ENCODE results near the gene TMEM170A.

The TMEM170A gene

DNA sequence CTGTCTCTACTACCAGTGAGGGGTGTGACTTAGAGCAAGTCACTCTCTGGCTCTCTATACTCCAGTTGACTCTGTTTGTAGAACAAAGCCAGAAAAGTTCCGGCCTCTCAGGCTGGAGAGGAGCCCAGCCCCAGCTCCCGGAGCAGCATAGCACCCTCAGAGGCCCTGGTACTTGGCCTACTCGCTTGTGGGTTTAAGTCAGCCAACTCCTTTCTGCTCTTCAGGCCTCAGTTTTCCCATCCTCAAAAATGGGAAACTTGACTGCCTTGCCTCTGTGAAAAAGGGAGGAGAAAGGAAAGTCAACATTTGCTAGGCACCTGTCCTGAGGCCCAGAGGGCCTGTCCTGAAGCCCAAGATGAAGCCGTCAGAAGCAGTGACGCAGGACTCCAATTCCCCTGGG lies 29.7 kb upstream of the TMEM170A start:
- peaks cover 6% of the 10 kb centered on the region for H3K4me1 ChIP-seq (ENCODE audit: control insufficient read depth, insufficient read depth, low read length)
- no peaks in the 10 kb centered on the region for H3K27me3 ChIP-seq (ENCODE audit: control insufficient read depth, insufficient read depth, low read length)
- H3K9me3 ChIP-seq (ENCODE audit: control insufficient read depth, insufficient read depth, low read length), result no peaks in the 10 kb centered on the region
- peak overlapping the region; percentile 87 for H3K9ac ChIP-seq (ENCODE audit: low read depth, low read length)
- H3K36me3 ChIP-seq (ENCODE audit: control insufficient read depth, insufficient read depth, low read length), result no peaks in the 10 kb centered on the region
- H3K4me3 ChIP-seq (ENCODE audit: low read depth, low read length), result peak overlapping the region; percentile 87

DNA sequence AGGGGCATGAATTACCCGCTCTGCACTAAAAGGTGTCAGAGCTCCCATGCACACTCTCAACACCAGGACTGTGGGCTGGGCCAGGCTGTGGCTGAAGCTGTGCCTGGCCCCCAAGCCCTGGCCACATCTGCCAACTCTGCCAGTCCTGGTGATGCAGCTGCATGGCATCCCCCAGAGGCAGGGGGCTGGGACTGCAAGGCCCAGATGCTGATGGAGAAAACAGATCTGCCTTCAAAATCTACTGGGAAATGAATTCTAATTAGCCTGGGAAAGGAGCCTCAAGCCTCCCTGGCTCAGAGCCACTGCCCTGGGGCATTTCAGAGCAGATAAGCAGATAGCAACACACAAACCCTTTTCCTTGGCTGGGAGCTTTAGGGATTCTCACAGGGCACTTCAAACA lies 27.4 kb upstream of the TMEM170A start:
- Histone ChIP-seq H3K36me3 (ENCODE audit: control insufficient read depth, insufficient read depth, low read length) (no peaks in the 10 kb centered on the region), H3K4me1 (ENCODE audit: control insufficient read depth, insufficient read depth, low read length) (peaks cover 6% of the 10 kb centered on the region), H3K4me3 (ENCODE audit: low read depth, low read length) (no peak overlapping the region), H3K9me3 (ENCODE audit: control insufficient read depth, insufficient read depth, low read length) (no peaks in the 10 kb centered on the region), H3K9ac (ENCODE audit: low read depth, low read length) (no peak overlapping the region), H3K27me3 (ENCODE audit: control insufficient read depth, insufficient read depth, low read length) (no peaks in the 10 kb centered on the region)

DNA sequence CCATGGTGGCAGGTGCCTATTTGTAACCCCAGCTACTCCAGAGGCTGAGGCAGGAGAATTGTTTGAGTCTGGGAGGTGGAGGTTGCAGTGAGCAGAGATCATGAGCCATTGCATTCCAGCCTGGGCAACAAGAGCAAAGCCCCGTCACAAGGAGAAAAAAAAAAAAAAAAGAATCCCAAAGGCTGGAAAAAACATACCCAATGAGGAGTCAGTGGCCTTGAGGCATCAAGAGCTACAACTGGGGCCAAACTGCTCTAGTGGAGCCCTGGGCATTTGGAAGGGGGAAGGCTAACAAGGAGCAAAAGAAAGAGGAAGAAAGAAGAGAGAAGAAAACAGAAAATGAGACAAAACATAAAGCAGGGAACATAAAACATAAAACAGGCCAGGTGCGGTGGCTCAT lies 23.8 kb upstream of the TMEM170A start:
- Histone ChIP-seq H3K9me3 (ENCODE audit: control insufficient read depth, insufficient read depth, low read length) (no peaks in the 10 kb centered on the region), H3K36me3 (ENCODE audit: control insufficient read depth, insufficient read depth, low read length) (no peaks in the 10 kb centered on the region), H3K9ac (ENCODE audit: low read depth, low read length) (no peak overlapping the region), H3K4me3 (ENCODE audit: low read depth, low read length) (no peak overlapping the region), H3K4me1 (ENCODE audit: control insufficient read depth, insufficient read depth, low read length) (peaks cover 3% of the 10 kb centered on the region), H3K27me3 (ENCODE audit: control insufficient read depth, insufficient read depth, low read length) (no peaks in the 10 kb centered on the region)

DNA sequence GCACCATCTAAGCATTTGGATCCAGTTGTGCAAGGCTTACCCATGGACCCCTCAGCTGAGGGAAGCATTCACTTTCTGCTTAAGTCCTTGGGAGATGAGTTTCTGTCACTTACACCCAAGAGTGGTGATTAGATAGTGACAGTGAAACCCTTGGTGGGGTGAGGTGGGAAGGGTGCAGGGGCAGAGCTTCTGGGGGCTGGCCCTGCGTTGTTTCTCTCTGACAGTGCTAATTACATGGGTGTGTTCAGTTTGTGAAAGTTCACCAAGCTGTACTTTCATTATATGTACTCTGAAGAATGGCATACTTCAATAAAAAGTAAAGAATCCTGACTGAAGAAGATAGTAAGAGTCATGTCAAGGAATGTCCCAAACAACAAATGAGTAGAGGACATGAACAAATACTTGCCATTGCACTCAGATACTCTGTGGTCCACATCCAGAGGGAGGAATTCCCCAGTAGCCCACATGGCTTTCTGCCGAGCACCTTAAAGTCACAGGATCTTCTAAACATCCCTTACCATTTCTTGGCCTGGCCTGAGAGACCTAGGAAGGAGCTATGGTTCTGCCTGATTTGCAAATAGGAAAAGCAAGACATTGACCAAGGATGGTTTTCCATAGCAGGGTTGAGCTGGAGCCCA lies 22.3 kb upstream of the TMEM170A start:
- Histone ChIP-seq H3K4me3 (ENCODE audit: low read depth, low read length) (no peak overlapping the region), H3K36me3 (ENCODE audit: control insufficient read depth, insufficient read depth, low read length) (peaks cover 2% of the 10 kb centered on the region), H3K4me1 (ENCODE audit: control insufficient read depth, insufficient read depth, low read length) (no peaks in the 10 kb centered on the region), H3K27me3 (ENCODE audit: control insufficient read depth, insufficient read depth, low read length) (no peaks in the 10 kb centered on the region), H3K9me3 (ENCODE audit: control insufficient read depth, insufficient read depth, low read length) (no peaks in the 10 kb centered on the region), H3K9ac (ENCODE audit: low read depth, low read length) (no peak overlapping the region)

DNA sequence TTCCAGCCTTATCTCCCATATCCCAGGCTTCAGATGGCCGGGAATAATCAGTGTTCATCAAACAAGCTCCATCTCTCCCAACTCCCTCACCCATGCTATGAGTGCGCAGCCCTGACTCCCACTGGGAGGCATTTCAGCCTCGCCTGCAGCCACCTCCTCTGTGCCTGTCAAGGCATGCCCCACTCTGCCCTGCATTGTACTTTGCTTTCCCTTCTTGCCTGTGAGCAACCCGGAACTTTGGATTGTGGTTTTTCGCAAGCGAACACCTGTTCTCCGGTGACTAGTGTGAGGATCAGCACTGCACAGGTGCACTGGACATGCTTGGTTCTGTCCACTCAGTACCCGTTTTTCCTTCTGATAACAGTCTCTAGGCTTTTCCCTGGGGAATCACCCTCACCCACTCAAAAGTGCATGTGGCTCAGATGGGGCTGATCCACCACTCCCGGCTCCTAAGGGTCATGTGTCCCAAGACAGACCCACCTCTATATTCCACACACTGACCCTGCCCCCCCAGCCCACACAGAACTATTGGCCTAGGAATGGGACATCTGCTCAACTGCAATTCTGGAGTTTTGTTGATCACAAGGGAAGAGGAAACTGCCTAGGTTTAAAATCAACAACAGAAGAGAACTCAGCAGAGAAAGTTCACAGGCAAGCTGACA lies 21.7 kb upstream of the TMEM170A start:
- Histone ChIP-seq H3K4me1 (ENCODE audit: control insufficient read depth, insufficient read depth, low read length) (no peaks in the 10 kb centered on the region), H3K27me3 (ENCODE audit: control insufficient read depth, insufficient read depth, low read length) (no peaks in the 10 kb centered on the region), H3K9me3 (ENCODE audit: control insufficient read depth, insufficient read depth, low read length) (no peaks in the 10 kb centered on the region), H3K4me3 (ENCODE audit: low read depth, low read length) (no peak overlapping the region), H3K9ac (ENCODE audit: low read depth, low read length) (peak overlapping the region; percentile 37), H3K36me3 (ENCODE audit: control insufficient read depth, insufficient read depth, low read length) (peaks cover 5% of the 10 kb centered on the region)

DNA sequence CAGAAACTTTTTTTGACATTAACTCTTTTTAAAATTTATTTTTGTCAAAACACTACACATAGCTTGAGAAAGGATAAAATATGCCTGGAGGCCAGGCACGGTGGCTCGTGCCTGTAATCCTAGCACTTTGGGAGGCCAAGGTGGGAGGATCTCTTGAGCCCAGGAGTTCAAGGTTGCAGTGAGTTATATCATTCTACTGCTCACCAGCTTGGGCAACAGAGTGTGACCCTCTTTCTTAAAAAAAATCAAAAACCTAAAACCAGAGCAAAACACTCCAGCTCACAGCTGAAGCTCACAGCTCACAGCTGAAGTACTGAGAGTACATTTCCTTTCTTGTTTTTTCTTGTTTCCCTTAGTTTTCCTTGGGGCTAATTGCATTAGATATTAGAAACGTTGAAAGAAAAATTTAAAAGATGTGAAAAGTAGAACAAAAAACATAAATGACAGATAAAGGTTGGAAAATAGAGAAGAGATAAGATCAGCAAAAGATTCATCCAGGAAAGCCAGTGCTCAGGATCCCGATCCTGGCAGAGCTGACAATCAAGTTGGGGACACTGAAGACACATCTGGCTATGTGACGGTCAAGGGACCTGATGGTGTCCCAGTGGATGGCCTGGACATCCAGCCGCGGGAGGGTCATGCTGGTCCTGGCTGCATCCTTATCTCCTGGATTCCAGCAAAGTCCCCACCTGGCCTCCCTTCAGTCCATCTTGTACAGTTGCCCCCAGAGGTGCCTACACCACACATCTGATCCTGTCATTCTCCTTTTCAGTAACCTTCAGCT lies 20.9 kb upstream of the TMEM170A start:
- H3K27me3 ChIP-seq (ENCODE audit: control insufficient read depth, insufficient read depth, low read length), result no peaks in the 10 kb centered on the region
- H3K36me3 ChIP-seq (ENCODE audit: control insufficient read depth, insufficient read depth, low read length), result peaks cover 5% of the 10 kb centered on the region
- no peaks in the 10 kb centered on the region for H3K9me3 ChIP-seq (ENCODE audit: control insufficient read depth, insufficient read depth, low read length)
- H3K4me1 ChIP-seq (ENCODE audit: control insufficient read depth, insufficient read depth, low read length), result no peaks in the 10 kb centered on the region
- no peak overlapping the region for H3K9ac ChIP-seq (ENCODE audit: low read depth, low read length)
- no peak overlapping the region for H3K4me3 ChIP-seq (ENCODE audit: low read depth, low read length)

DNA sequence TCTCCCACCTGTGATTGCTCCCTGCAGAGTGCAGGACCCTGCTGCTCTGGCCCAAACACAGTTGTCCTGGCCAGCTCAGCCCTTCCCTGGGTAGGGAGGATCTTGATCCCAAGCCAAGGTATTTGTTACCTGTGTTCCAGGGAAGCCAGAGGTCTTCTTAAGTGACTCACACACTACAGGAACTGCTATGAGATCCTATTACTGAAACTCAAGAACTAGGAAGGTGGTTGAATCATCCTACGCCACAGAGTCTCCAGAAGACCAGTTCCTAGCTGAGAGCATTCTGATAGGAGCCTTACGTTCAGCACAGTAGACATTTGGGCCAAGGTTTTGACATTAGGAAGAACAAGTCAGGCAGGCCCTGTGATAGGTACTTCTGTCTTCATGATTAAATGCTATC lies 18.7 kb upstream of the TMEM170A start:
- no peaks in the 10 kb centered on the region for H3K27me3 ChIP-seq (ENCODE audit: control insufficient read depth, insufficient read depth, low read length)
- H3K9me3 ChIP-seq (ENCODE audit: control insufficient read depth, insufficient read depth, low read length), result no peaks in the 10 kb centered on the region

DNA sequence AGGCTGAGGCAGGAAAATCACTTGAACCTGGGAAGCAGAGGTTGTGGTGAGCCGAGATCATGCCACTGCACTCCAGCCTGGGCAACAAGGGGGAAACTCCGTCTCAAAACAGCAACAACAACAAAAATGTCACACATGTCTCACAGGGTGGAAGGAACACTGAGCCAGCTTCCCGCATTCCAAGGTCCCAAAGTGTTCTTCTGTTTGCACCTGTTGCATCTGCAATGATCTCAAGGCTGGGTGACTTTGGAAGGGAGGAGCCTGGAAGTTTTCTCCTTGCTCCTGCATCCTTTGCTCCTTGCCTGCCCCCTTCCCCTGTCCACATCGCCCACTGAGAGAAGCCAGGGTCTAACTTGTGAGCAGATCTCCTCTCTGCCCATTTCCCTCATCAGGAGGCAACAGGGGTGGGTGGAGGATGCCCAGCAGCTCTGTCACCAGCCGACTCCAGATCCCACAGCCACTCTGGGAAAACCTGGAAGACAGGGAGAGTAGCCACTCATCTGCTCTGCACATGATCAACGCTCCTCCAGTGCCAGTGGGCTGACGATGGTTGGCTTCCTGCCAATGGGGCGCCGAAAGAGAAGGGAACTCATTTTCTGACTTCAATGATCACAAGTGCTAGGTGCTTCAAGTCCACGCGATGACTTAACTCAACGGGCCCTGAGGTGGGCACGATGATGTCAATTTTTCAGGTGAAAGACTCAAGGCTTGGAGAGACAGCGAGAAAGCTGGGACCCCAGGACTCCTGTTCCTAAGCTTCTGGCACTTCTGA lies 18.1 kb upstream of the TMEM170A start:
- no peak overlapping the region for H3K9ac ChIP-seq (ENCODE audit: low read depth, low read length)
- H3K27me3 ChIP-seq (ENCODE audit: control insufficient read depth, insufficient read depth, low read length), result no peaks in the 10 kb centered on the region
- H3K4me1 ChIP-seq (ENCODE audit: control insufficient read depth, insufficient read depth, low read length), result no peaks in the 10 kb centered on the region
- H3K4me3 ChIP-seq (ENCODE audit: low read depth, low read length), result no peak overlapping the region
- H3K9me3 ChIP-seq (ENCODE audit: control insufficient read depth, insufficient read depth, low read length), result no peaks in the 10 kb centered on the region
- peaks cover 11% of the 10 kb centered on the region for H3K36me3 ChIP-seq (ENCODE audit: control insufficient read depth, insufficient read depth, low read length)

More for the DNA sequence above, 18.7 kb upstream of the TMEM170A start:
- no peaks in the 10 kb centered on the region for H3K4me1 ChIP-seq (ENCODE audit: control insufficient read depth, insufficient read depth, low read length)
- H3K9ac ChIP-seq (ENCODE audit: low read depth, low read length), result no peak overlapping the region
- no peak overlapping the region for H3K4me3 ChIP-seq (ENCODE audit: low read depth, low read length)
- peaks cover 11% of the 10 kb centered on the region for H3K36me3 ChIP-seq (ENCODE audit: control insufficient read depth, insufficient read depth, low read length)

DNA sequence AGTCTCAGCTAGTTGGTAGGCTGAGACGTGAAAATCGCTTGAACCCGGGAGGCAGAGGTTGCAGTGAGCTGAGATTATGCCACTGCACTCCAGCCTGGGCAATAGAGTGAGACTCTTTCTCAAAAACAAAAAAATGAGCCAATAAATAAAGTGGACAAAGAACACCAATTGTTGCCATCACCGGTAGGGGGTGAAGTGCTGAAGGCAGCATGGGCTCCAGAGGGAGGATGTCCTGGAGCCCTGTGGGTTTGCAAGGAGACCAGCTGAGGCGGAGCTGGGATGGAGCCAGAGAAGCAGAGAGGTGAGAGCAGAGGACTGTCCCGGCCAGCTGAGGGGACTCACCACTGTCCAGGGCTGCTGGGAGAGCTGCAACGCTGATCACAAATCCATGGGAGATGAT lies 17.0 kb upstream of the TMEM170A start:
- no peak overlapping the region for H3K9ac ChIP-seq (ENCODE audit: low read depth, low read length)
- no peaks in the 10 kb centered on the region for H3K4me1 ChIP-seq (ENCODE audit: control insufficient read depth, insufficient read depth, low read length)

DNA sequence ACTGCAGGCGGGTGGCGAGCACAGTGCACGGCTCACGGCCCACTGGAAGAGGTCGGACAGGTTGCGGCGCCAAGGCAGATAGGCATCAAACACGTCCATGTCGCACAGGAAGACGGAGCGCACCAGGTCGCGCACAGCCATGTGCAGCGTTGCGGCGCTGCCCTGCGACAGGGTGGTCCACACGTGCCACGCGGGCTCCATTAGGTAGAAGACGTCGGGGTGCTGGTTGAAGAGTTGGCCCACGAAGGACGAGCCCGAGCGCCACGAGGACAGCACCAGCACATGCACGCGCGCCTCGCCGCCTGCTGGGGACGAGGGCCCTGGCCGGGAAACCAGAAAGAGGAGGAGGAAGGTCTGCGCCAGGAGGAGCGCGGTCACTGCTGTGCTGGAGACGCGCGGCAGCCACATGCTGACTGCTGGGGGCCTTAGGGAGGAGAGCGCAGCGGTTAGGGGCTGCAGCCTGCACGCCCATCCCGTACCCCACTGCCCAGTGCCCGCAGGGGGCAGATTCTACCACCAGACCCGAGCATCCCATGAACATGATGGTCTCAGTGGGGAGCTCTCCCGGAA lies 15.0 kb upstream of the TMEM170A start:
- no peaks in the 10 kb centered on the region for H3K27me3 ChIP-seq (ENCODE audit: control insufficient read depth, insufficient read depth, low read length)
- H3K9me3 ChIP-seq (ENCODE audit: control insufficient read depth, insufficient read depth, low read length), result no peaks in the 10 kb centered on the region
- H3K4me3 ChIP-seq (ENCODE audit: low read depth, low read length), result no peak overlapping the region
- H3K4me1 ChIP-seq (ENCODE audit: control insufficient read depth, insufficient read depth, low read length), result no peaks in the 10 kb centered on the region
- H3K9ac ChIP-seq (ENCODE audit: low read depth, low read length), result no peak overlapping the region
- H3K36me3 ChIP-seq (ENCODE audit: control insufficient read depth, insufficient read depth, low read length), result peaks cover 11% of the 10 kb centered on the region

More for the DNA sequence above, 17.0 kb upstream of the TMEM170A start:
- Histone ChIP-seq H3K36me3 (ENCODE audit: control insufficient read depth, insufficient read depth, low read length) (peaks cover 11% of the 10 kb centered on the region), H3K4me3 (ENCODE audit: low read depth, low read length) (no peak overlapping the region), H3K9me3 (ENCODE audit: control insufficient read depth, insufficient read depth, low read length) (no peaks in the 10 kb centered on the region), H3K27me3 (ENCODE audit: control insufficient read depth, insufficient read depth, low read length) (no peaks in the 10 kb centered on the region)
